HFFc6 (cell line): ENCODE results near the gene CARD10. TPM values are rescaled to one million over a fixed set of nuclear protein-coding genes. Genes with fewer than 3 reads are reported as not detected.

ENCODE experiments used
- DNase-seq: peaks from one replicate; pipeline ENCODE4 v3.0.0-alpha.2; 2018
- H3K27ac Mint-ChIP-seq: 2 replicates; pipeline ENCODE4 v1.8.0; 2020; ENCODE audit warnings: mild to moderate bottlenecking, mixed read lengths
- H3K27me3 Mint-ChIP-seq: 2 replicates; pipeline ENCODE4 v1.8.0; 2021; ENCODE audit warnings: mild to moderate bottlenecking, moderate library complexity, mixed read lengths; ENCODE audit not compliant: insufficient read depth
- H3K36me3 Mint-ChIP-seq: 2 replicates; pipeline ENCODE4 v1.8.0; 2021; ENCODE audit warnings: low read depth, mixed read lengths
- H3K4me1 Mint-ChIP-seq: 2 replicates; pipeline ENCODE4 v1.8.0; 2020; ENCODE audit warnings: low read depth, mixed read lengths
- H3K4me3 Mint-ChIP-seq: 2 replicates; pipeline ENCODE4 v1.8.0; 2020; ENCODE audit warnings: mild to moderate bottlenecking, moderate library complexity, mixed read lengths
- H3K9me3 Mint-ChIP-seq: 2 replicates; pipeline ENCODE4 v1.8.0; 2020; ENCODE audit warnings: mild to moderate bottlenecking, mixed read lengths
- CTCF ChIP-seq: fragments of 200-600 bp; sonication (generic); IDR thresholded peaks from 2 replicates; pipeline ENCODE4 v1.5.0; 2021; ENCODE audit warnings: antibody characterized with exemption, mild to moderate bottlenecking
- total RNA-seq, 6 experiments: library from RNA; stranded (reverse); fragmentation: NEBNext Ultra II Directional; extraction: Animal tissue kit (Norgen Biotek cat#: 25700); gene quantifications; 2 replicates in 1 of 6; 3 replicates in 5 of 6; pipeline ENCODE4 v1.2.3, GENCODE V29; 2021

CARD10 gene
- total RNA-seq, 6 experiments from 2014 or later: 4.4 to 5.6 (median 4.8) TPM

GRCh38 chr22:37443086-37443485 lies 76.1 kb downstream of the CARD10 start:
- Mint-ChIP-seq H3K36me3 (peaks cover 30% of the 10 kb centered on the region), H3K4me1 (peaks cover 14% of the 10 kb centered on the region), H3K9me3 (peaks cover 24% of the 10 kb centered on the region), H3K4me3 (no peak overlapping the region), H3K27ac (no peak overlapping the region), H3K27me3 (peaks cover 14% of the 10 kb centered on the region)
- no peak for DNase-seq
- TF ChIP-seq CTCF: no peak

GRCh38 chr22:37442537-37442936 lies 76.7 kb downstream of the CARD10 start:
- peaks cover 13% of the 10 kb centered on the region for H3K27me3 Mint-ChIP-seq
- no peak overlapping the region; the same call in 1 of the 2 replicates for H3K4me3 Mint-ChIP-seq
- H3K4me1 Mint-ChIP-seq: peaks cover 14% of the 10 kb centered on the region
- H3K36me3 Mint-ChIP-seq: peaks cover 30% of the 10 kb centered on the region
- DNase-seq: peak; percentile 28
- H3K27ac Mint-ChIP-seq: no peak overlapping the region
- peaks cover 24% of the 10 kb centered on the region for H3K9me3 Mint-ChIP-seq
- TF ChIP-seq CTCF: no peak

GRCh38 chr22:37442135-37442534 lies 77.1 kb downstream of the CARD10 start:
- H3K4me3 Mint-ChIP-seq: no peak overlapping the region
- no peak for DNase-seq
- H3K4me1 Mint-ChIP-seq: peaks cover 10% of the 10 kb centered on the region
- no peak overlapping the region for H3K27ac Mint-ChIP-seq
- H3K36me3 Mint-ChIP-seq: peaks cover 30% of the 10 kb centered on the region
- peaks cover 24% of the 10 kb centered on the region for H3K9me3 Mint-ChIP-seq
- TF ChIP-seq CTCF: no peak
- H3K27me3 Mint-ChIP-seq: peaks cover 16% of the 10 kb centered on the region

- no peak for DNase-seq
- peaks cover 9% of the 10 kb centered on the region; the same call in 1 of the 2 replicates for H3K4me1 Mint-ChIP-seq
- peaks cover 24% of the 10 kb centered on the region for H3K9me3 Mint-ChIP-seq
- H3K27ac Mint-ChIP-seq: no peak overlapping the region
- TF ChIP-seq CTCF: no peak
- peaks cover 18% of the 10 kb centered on the region for H3K27me3 Mint-ChIP-seq
- H3K36me3 Mint-ChIP-seq: peaks cover 30% of the 10 kb centered on the region
- H3K4me3 Mint-ChIP-seq: no peak overlapping the region
These were observed 78.3 kb downstream of the CARD10 start for GRCh38 chr22:37440875-37441274.

Other genes starting within 250 kb of the CARD10 start
- gene CYTH4, start 236.9 kb downstream of the CARD10 start, total RNA-seq: under 1 TPM in 1 of 6 experiments, not detected in 5; 0.28 TPM
- 1 to 10 TPM; 1.2 to 5.8 (median 1.4) TPM for gene ELFN2, start 91.9 kb downstream of the CARD10 start, total RNA-seq
- not detected for gene MFNG, start 33.0 kb downstream of the CARD10 start, total RNA-seq
- 100 to 1,000 TPM in 3 of 6 experiments, 10 to 100 TPM in 3; 88.3 to 104 (median 97.2) TPM for gene CDC42EP1, start 41.1 kb upstream of the CARD10 start, total RNA-seq
- gene LGALS2, start 60.7 kb upstream of the CARD10 start, total RNA-seq: not detected
- 10 to 100 TPM; 37.5 to 45.4 (median 41.5) TPM for gene GGA1, start 89.4 kb upstream of the CARD10 start, total RNA-seq
- 10 to 100 TPM; 15.9 to 26.3 (median 23.0) TPM for gene SH3BP1, start 120.3 kb upstream of the CARD10 start, total RNA-seq
- 10 to 100 TPM; 15.3 to 24.5 (median 18.4) TPM for gene PDXP, start 139.3 kb upstream of the CARD10 start, total RNA-seq
- gene LGALS1, start 156.2 kb upstream of the CARD10 start, total RNA-seq: 1,000 to 10,000 TPM; 5,326 to 7,192 (median 6,673) TPM
- 10 to 100 TPM; 17.7 to 29.6 (median 26.9) TPM for gene NOL12, start 166.9 kb upstream of the CARD10 start, total RNA-seq
- gene TRIOBP, start 177.6 kb upstream of the CARD10 start, total RNA-seq: 10 to 100 TPM; 74.3 to 92.5 (median 91.6) TPM